ENCODE data around the gene ATP13A4. TPM values are rescaled to one million over a fixed set of nuclear protein-coding genes. Genes with fewer than 3 reads are reported as not detected.

Gene ATP13A4
- total RNA-seq, 1 experiment from 2014 or later: not detected

DNA sequence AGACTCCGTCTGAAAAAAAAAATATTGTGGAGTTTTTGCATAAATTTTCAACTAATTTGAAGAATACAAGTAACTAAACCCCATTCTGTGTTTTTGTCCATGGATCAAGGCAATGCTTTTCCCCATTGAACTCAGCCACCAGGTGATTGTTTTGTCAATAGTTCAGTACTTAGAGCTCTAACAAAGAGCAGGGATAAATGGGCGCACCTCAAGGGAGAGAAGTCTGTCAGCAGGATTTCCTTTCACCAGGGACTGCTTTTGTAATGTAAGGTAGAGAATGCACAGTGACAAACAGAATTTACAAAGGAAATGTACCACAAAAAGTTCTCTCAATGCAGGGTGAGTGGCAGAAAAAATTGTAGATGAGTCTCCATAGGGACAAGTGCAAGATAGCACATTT, 165.4 kb downstream of the ATP13A4 start:
- Histone ChIP-seq H3K4me3 (no peak overlapping the region), H3K36me3 (no peaks in the 10 kb centered on the region), H3K9me3 (no peaks in the 10 kb centered on the region), H3K27me3 (no peaks in the 10 kb centered on the region; the same call in 1 of the 2 replicates)
- DNase-seq: no peak

GRCh38 chr3:193388361-193388760, 166.3 kb downstream of the ATP13A4 start:
- Histone ChIP-seq H3K4me3 (no peak overlapping the region), H3K36me3 (no peaks in the 10 kb centered on the region), H3K9me3 (no peaks in the 10 kb centered on the region), H3K27me3 (no peaks in the 10 kb centered on the region; the same call in 1 of the 2 replicates)
- no peak for DNase-seq

DNA sequence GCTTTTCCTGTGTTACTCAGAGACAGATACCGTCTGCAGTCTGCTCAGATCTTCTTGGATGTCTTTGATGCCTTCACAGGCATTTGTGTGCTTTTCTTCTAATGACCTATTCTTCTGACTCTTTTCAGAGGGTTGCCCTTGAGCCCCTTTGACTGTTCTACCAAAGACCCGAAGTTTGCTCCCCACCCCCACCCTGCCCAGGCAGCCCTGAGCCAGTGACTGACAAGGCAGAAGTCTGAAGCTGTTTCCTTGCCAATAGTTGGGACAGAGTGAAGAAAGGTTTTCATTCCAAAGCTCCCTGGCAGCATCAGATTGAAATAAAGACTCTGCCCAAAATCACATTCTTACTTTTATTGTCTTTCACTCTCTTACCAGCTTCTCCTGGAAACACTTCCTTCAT, 167.1 kb downstream of the ATP13A4 start:
- Histone ChIP-seq H3K4me3 (no peak overlapping the region), H3K27me3 (no peaks in the 10 kb centered on the region; the same call in 1 of the 2 replicates), H3K36me3 (no peaks in the 10 kb centered on the region), H3K9me3 (no peaks in the 10 kb centered on the region)
- DNase-seq: no peak

GRCh38 chr3:193378706-193379105, 176.0 kb downstream of the ATP13A4 start, which contains the start of gene ATP13A5:
Gene ATP13A5, minus strand, starts transcription at chr3:193378753. Its CDS starts 28 bp downstream, at chr3:193378725.
- Histone ChIP-seq H3K36me3 (no peaks in the 10 kb centered on the region), H3K27me3 (peaks cover 6% of the 10 kb centered on the region; the same call in 1 of the 2 replicates), H3K4me3 (no peak within 1 kb of the TSS), H3K9me3 (no peaks in the 10 kb centered on the region)
- DNase-seq: no peak

DNA sequence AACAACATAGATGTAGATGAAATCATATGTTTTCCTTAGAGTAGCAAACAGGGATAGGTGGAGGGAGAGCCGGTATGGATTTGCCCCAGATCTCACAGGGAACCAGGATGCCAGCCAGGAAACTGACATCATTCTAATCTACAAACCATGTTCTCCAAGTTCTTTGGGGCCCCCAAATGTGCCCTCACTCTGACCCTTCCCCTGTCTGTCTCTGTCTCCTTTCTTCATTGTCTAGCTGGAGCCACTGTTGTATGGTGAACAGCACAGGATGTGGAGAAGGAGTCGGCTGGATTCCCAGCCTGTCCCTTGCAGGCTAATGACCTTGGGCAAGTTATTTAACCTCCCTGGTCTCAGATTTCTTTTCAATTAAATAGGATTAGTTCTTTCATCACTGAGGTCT, 177.1 kb downstream of the ATP13A4 start:
- peaks cover 6% of the 10 kb centered on the region; the same call in 1 of the 2 replicates for H3K27me3 ChIP-seq
- DNase-seq: peak; percentile 4
- H3K9me3 ChIP-seq: no peaks in the 10 kb centered on the region
- no peak overlapping the region for H3K4me3 ChIP-seq
- no peaks in the 10 kb centered on the region for H3K36me3 ChIP-seq

- no peaks in the 10 kb centered on the region for H3K9me3 ChIP-seq
- no peak for DNase-seq
- H3K4me3 ChIP-seq: no peak overlapping the region
- no peaks in the 10 kb centered on the region for H3K36me3 ChIP-seq
- H3K27me3 ChIP-seq: peaks cover 6% of the 10 kb centered on the region; the same call in 1 of the 2 replicates
Observed at GRCh38 chr3:193375614-193376013, 179.1 kb downstream of the ATP13A4 start.

DNA sequence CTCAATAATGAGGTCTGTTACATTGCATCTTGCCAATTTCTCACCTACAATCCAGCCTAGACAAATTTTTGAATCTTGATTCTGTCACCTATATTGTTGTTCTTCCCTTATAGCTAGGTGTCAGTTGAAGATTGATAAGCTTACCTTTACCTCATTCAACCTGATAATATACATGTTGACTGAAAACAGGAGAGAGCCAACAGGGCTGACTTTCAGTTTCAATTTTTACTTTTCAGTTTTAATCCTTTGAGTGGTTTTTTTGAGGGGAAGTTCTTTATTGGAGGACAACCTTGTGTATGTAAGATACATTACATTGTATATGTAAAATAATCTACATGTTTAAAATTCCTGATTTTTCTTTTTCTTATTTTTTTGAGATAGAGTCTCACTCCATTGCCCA, 181.9 kb downstream of the ATP13A4 start:
- Histone ChIP-seq H3K9me3 (no peaks in the 10 kb centered on the region), H3K36me3 (no peaks in the 10 kb centered on the region), H3K27me3 (no peaks in the 10 kb centered on the region), H3K4me3 (no peak overlapping the region)
- no peak for DNase-seq

GRCh38 chr3:193367868-193368267, 186.8 kb downstream of the ATP13A4 start:
- Histone ChIP-seq H3K4me3 (no peak overlapping the region), H3K9me3 (no peaks in the 10 kb centered on the region), H3K27me3 (no peaks in the 10 kb centered on the region), H3K36me3 (no peaks in the 10 kb centered on the region)
- no peak for DNase-seq

DNA sequence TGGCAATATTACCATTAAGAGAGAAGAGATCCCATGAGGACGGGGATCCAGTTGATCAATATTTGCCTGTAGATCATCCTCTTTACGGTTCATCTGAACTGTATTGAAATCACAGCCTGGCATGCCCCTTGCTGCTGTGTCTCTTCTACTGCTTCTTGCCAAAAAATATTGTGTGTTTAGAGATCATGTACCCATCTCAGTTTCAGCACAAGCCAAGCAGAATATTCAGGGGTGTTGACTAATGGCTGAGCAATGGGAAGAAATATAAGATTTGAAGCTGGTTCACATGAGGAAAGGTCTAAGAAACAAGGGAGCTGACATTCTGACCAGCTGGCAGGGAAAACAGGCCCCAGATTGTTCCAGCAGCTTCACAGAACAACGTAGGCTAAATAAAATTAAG, 197.4 kb downstream of the ATP13A4 start:
- H3K4me3 ChIP-seq: no peak overlapping the region
- H3K9me3 ChIP-seq: no peaks in the 10 kb centered on the region
- DNase-seq: no peak
- H3K36me3 ChIP-seq: no peaks in the 10 kb centered on the region
- no peaks in the 10 kb centered on the region for H3K27me3 ChIP-seq

DNA sequence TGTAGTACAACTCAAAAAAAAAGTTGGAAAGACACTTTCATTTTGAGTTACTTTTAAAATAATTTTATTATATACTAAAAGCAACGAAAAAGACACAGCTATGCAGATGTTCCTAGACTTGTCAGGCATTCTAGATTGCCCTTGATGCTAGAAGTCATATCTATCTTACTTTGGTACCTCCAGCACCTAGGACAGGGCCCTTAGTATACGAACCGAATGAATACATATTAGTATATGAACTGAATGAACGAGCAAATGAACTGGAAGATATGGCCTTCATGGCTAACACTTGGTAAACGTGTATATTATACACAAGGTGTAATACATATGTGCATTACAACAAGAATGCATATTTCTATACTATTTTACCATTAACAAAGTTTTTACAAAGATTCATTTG, 200.3 kb downstream of the ATP13A4 start:
- H3K36me3 ChIP-seq: no peaks in the 10 kb centered on the region
- no peak for DNase-seq
- H3K27me3 ChIP-seq: no peaks in the 10 kb centered on the region
- no peak overlapping the region for H3K4me3 ChIP-seq
- no peaks in the 10 kb centered on the region for H3K9me3 ChIP-seq

Other genes with a start within 250 kb of the ATP13A4 start
- not detected in 2 replicates for gene ATP13A5, start 176.1 kb downstream of the ATP13A4 start, total RNA-seq (2014; rRNA removed; shearing (Covaris generic); ENCODE audit: low replicate concordance)
- 46.7 and 93.5 TPM in 2 replicates for gene OPA1, start 38.3 kb upstream of the ATP13A4 start, total RNA-seq (2014; rRNA removed; shearing (Covaris generic); ENCODE audit: low replicate concordance)